WTC11 (cell line): ENCODE measurements around the gene PSMD1. TPM values are rescaled to one million over a fixed set of nuclear protein-coding genes. Genes with fewer than 3 reads are reported as not detected.
A peak's percentile ranks its signal among the peaks of the same experiment; 100 is the strongest.

Source experiments
- ATAC-seq: fragments of 200-7000 bp; cut with Tn5 transposase; 2 replicates; pipeline ENCODE4 v1.10.0; 2021; ENCODE audit warnings: mild to moderate bottlenecking, moderate library complexity
- CTCF ChIA-PET: fragments of 300-600 bp; sonication (Branson Sonifier 250); formaldehyde crosslinking; loops from one replicate; lab custom pipeline; 2021; ENCODE audit warnings: antibody characterized with exemption; lab: Charles Lee
- POLR2A ChIA-PET: fragments of 350-600 bp; sonication (Branson Sonifier 250); formaldehyde crosslinking; loops from one replicate; lab custom pipeline; 2021; ENCODE audit warnings: antibody characterized with exemption; lab: Charles Lee
- DNase-seq: peaks from one replicate; pipeline ENCODE4 v3.0.0; 2021; ENCODE audit warnings: low spot score
- H3K27ac Mint-ChIP-seq: 2 replicates; pipeline ENCODE4 v1.8.0; 2021; ENCODE audit warnings: mixed read lengths
- H3K27me3 Mint-ChIP-seq: 2 replicates; pipeline ENCODE4 v1.8.0; 2021; ENCODE audit warnings: low read depth, mild to moderate bottlenecking, moderate library complexity, mixed read lengths
- H3K36me3 Mint-ChIP-seq: 2 replicates; pipeline ENCODE4 v1.8.0; 2021; ENCODE audit warnings: mixed read lengths
- H3K4me1 Mint-ChIP-seq: 2 replicates; pipeline ENCODE4 v1.8.0; 2022; ENCODE audit warnings: mixed read lengths
- H3K4me3 Mint-ChIP-seq: 2 replicates; pipeline ENCODE4 v1.8.0; 2021; ENCODE audit warnings: mild to moderate bottlenecking, moderate library complexity, mixed read lengths
- H3K9me3 Mint-ChIP-seq: 2 replicates; pipeline ENCODE4 v1.8.0; 2021; ENCODE audit warnings: mixed read lengths
- ELF4 ChIP-seq: sonication (generic); formaldehyde crosslinking; IDR thresholded peaks from 2 replicates; pipeline ENCODE4 v1.8.1; 2022; ENCODE audit warnings: low read depth, mild to moderate bottlenecking, moderate library complexity, missing genetic modification reagents
- FOXK1 ChIP-seq: sonication (generic); formaldehyde crosslinking; IDR thresholded peaks from 2 replicates; pipeline ENCODE4 v1.8.0; 2022; ENCODE audit warnings: mild to moderate bottlenecking, moderate library complexity, missing genetic modification reagents
- GABPB1 ChIP-seq: sonication (generic); formaldehyde crosslinking; IDR thresholded peaks from 2 replicates; pipeline ENCODE4 v1.8.1; 2023; ENCODE audit warnings: mild to moderate bottlenecking, missing genetic modification reagents
- GTF2I ChIP-seq: fragments of 250-450 bp; sonication (Bioruptor Pico); conservative IDR thresholded peaks from 2 replicates; pipeline ENCODE4 v1.4.0; 2021; ENCODE audit warnings: mild to moderate bottlenecking
- NR2C2 ChIP-seq: sonication (generic); formaldehyde crosslinking; IDR thresholded peaks from 2 replicates; pipeline ENCODE4 v1.8.0; 2022; ENCODE audit warnings: mild to moderate bottlenecking, missing genetic modification reagents
- OVOL2 ChIP-seq: fragments of 250-450 bp; sonication (Bioruptor Pico); IDR thresholded peaks from 2 replicates; pipeline ENCODE4 v1.9.0; 2021; ENCODE audit warnings: mild to moderate bottlenecking, borderline replicate concordance
- SP1 ChIP-seq: sonication (generic); formaldehyde crosslinking; conservative IDR thresholded peaks from 2 replicates; pipeline ENCODE4 v1.8.1; 2022; ENCODE audit warnings: missing genetic modification reagents
- ZNF121 ChIP-seq: sonication (generic); formaldehyde crosslinking; IDR thresholded peaks from 2 replicates; pipeline ENCODE4 v1.8.0; 2023; ENCODE audit warnings: missing genetic modification reagents
- ZNF671 ChIP-seq: fragments of 250-450 bp; sonication (Bioruptor Pico); IDR thresholded peaks from 2 replicates; pipeline ENCODE4 v1.8.0; 2021; ENCODE audit warnings: mild to moderate bottlenecking
- total RNA-seq: library from RNA; stranded (reverse); gene quantifications from 3 replicates; pipeline ENCODE4 v1.2.3, GENCODE V29; 2021
- TF ChIP-seq, protein P1 (sequence below): fragments of 200-600 bp; IDR thresholded peaks from 2 replicates; pipeline ENCODE4 v1.8.0; 2022; ENCODE audit warnings: antibody characterized with exemption
- TF ChIP-seq, protein P2 (sequence below): fragments of 250-450 bp; sonication (Bioruptor Pico); conservative IDR thresholded peaks from 2 replicates; pipeline ENCODE4 v1.9.0; 2021; ENCODE audit warnings: mild to moderate bottlenecking
- TF ChIP-seq, protein P3 (sequence below): fragments of 250-450 bp; sonication (Bioruptor Pico); IDR thresholded peaks from 2 replicates; pipeline ENCODE4 v1.9.0; 2021; ENCODE audit warnings: moderate library complexity, mild to moderate bottlenecking, inconsistent platforms, borderline replicate concordance
- TF ChIP-seq, protein P4 (sequence below): sonication (generic); formaldehyde crosslinking; IDR thresholded peaks from 2 replicates; pipeline ENCODE4 v1.8.0; 2023; ENCODE audit warnings: missing genetic modification reagents, mild to moderate bottlenecking, borderline replicate concordance
- TF ChIP-seq, protein P5 (sequence below): sonication (generic); formaldehyde crosslinking; IDR thresholded peaks from 2 replicates; pipeline ENCODE4 v1.8.0; 2023; ENCODE audit warnings: missing genetic modification reagents
- TF ChIP-seq, protein P6 (sequence below): sonication (generic); formaldehyde crosslinking; IDR thresholded peaks from 2 replicates; pipeline ENCODE4 v1.8.1; 2022; ENCODE audit warnings: missing genetic modification reagents, borderline replicate concordance
- TF ChIP-seq, protein P7 (sequence below): sonication (generic); formaldehyde crosslinking; IDR thresholded peaks from 2 replicates; pipeline ENCODE4 v1.8.0; 2022; ENCODE audit warnings: mild to moderate bottlenecking, missing genetic modification reagents
- TF ChIP-seq, protein P8 (sequence below): fragments of 250-450 bp; sonication (Bioruptor Pico); IDR thresholded peaks from 2 replicates; pipeline ENCODE4 v1.9.0; 2021; ENCODE audit warnings: mild to moderate bottlenecking
- TF ChIP-seq, protein P9 (sequence below): sonication (generic); formaldehyde crosslinking; IDR thresholded peaks from 2 replicates; pipeline ENCODE4 v1.8.0; 2022; ENCODE audit warnings: mild to moderate bottlenecking, missing genetic modification reagents
- TF ChIP-seq, protein P10 (sequence below): sonication (generic); formaldehyde crosslinking; IDR thresholded peaks from 2 replicates; pipeline ENCODE4 v1.8.1; 2023; ENCODE audit warnings: mild to moderate bottlenecking, missing genetic modification reagents, moderate library complexity

Gene PSMD1
- total RNA-seq, 1 experiment from 2014 or later = 163 TPM

DNA sequence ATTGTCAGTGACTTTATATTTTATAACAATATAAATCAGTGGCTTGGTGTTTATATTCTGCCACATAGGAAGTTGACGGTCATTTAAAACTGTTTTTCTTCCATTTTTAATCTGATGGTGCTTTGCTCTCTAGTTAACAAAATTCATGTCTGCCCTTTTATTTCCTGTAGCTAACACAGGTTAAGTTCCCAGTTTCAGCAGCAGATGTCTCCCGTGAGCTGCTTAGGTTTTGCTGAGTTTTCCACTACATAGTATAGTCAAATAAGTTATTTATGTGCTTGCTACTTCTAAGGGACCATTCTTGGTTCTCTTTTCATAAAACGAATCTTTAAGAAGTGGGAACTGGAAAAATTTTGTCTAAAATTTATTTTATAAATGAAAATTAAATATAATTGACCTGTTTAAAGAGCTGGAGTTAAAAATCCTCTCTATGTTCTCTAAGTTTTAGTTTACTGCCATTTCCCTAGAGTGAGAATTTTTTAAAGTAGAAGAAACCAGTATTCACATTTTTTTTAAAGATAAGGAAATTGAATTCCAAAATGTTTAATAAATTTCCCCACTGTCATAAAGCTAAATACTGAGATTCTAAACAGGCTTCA, 47.5 kb downstream of the PSMD1 start:
- ATAC-seq = peak; percentile 88
- Mint-ChIP-seq H3K27me3 (no peaks in the 10 kb centered on the region), H3K27ac (no peak overlapping the region), H3K36me3 (peaks cover 32% of the 10 kb centered on the region), H3K4me1 (no peaks in the 10 kb centered on the region), H3K9me3 (peaks cover 21% of the 10 kb centered on the region), H3K4me3 (no peak overlapping the region)
- TF ChIP-seq, protein P1, sequence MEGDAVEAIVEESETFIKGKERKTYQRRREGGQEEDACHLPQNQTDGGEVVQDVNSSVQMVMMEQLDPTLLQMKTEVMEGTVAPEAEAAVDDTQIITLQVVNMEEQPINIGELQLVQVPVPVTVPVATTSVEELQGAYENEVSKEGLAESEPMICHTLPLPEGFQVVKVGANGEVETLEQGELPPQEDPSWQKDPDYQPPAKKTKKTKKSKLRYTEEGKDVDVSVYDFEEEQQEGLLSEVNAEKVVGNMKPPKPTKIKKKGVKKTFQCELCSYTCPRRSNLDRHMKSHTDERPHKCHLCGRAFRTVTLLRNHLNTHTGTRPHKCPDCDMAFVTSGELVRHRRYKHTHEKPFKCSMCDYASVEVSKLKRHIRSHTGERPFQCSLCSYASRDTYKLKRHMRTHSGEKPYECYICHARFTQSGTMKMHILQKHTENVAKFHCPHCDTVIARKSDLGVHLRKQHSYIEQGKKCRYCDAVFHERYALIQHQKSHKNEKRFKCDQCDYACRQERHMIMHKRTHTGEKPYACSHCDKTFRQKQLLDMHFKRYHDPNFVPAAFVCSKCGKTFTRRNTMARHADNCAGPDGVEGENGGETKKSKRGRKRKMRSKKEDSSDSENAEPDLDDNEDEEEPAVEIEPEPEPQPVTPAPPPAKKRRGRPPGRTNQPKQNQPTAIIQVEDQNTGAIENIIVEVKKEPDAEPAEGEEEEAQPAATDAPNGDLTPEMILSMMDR = peak; percentile 39; the same call in 1 of the 2 replicates
- TF ChIP-seq OVOL2 (no peak), ZNF671 (CRISPR knock-in tag) (no peak), ELF4 (no peak), ZNF121 (CRISPR knock-in tag) (no peak)
- TF ChIP-seq, protein P2, sequence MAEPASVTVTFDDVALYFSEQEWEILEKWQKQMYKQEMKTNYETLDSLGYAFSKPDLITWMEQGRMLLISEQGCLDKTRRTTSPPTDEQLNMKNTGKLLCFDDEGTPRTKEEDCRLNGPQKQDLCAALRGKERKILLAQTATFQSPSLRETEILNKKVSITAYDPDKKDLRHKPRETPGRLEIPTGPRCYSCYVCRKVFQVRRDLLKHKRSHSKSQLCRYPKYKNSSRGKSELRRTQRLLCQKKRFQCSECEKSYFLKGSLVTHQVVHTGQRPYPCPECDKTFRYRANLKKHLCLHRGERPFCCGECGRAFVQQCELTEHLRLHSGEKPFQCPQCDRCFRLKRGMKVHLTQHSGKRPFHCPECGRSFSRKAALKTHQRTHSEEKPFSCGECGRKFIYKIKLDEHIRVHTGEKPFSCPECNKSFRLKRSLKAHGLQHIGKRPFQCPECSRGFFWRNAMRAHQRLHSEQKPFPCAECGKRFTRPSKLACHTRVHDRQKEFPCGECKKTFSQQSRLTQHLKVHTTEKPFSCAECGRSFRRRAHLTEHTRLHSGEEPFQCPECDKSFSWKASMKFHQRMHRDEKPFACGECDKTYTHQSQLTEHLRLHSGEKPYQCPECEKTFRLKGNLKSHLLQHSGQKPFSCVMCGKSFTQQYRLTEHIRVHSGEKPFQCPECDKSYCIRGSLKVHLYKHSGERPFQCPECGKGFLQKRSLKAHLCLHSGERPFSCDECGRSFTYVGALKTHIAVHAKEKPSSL (CRISPR knock-in tag) = no peak
- TF ChIP-seq, protein P3, sequence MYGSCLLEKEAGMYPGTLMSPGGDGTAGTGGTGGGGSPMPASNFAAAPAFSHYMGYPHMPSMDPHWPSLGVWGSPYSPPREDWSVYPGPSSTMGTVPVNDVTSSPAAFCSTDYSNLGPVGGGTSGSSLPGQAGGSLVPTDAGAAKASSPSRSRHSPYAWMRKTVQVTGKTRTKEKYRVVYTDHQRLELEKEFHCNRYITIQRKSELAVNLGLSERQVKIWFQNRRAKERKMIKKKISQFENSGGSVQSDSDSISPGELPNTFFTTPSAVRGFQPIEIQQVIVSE (CRISPR knock-in tag) = no peak
- TF ChIP-seq, protein P4, sequence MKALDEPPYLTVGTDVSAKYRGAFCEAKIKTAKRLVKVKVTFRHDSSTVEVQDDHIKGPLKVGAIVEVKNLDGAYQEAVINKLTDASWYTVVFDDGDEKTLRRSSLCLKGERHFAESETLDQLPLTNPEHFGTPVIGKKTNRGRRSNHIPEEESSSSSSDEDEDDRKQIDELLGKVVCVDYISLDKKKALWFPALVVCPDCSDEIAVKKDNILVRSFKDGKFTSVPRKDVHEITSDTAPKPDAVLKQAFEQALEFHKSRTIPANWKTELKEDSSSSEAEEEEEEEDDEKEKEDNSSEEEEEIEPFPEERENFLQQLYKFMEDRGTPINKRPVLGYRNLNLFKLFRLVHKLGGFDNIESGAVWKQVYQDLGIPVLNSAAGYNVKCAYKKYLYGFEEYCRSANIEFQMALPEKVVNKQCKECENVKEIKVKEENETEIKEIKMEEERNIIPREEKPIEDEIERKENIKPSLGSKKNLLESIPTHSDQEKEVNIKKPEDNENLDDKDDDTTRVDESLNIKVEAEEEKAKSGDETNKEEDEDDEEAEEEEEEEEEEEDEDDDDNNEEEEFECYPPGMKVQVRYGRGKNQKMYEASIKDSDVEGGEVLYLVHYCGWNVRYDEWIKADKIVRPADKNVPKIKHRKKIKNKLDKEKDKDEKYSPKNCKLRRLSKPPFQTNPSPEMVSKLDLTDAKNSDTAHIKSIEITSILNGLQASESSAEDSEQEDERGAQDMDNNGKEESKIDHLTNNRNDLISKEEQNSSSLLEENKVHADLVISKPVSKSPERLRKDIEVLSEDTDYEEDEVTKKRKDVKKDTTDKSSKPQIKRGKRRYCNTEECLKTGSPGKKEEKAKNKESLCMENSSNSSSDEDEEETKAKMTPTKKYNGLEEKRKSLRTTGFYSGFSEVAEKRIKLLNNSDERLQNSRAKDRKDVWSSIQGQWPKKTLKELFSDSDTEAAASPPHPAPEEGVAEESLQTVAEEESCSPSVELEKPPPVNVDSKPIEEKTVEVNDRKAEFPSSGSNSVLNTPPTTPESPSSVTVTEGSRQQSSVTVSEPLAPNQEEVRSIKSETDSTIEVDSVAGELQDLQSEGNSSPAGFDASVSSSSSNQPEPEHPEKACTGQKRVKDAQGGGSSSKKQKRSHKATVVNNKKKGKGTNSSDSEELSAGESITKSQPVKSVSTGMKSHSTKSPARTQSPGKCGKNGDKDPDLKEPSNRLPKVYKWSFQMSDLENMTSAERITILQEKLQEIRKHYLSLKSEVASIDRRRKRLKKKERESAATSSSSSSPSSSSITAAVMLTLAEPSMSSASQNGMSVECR (CRISPR knock-in tag) = no peak
- TF ChIP-seq, protein P5, sequence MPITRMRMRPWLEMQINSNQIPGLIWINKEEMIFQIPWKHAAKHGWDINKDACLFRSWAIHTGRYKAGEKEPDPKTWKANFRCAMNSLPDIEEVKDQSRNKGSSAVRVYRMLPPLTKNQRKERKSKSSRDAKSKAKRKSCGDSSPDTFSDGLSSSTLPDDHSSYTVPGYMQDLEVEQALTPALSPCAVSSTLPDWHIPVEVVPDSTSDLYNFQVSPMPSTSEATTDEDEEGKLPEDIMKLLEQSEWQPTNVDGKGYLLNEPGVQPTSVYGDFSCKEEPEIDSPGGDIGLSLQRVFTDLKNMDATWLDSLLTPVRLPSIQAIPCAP = no peak
- peak; percentile 59 for DNase-seq
- ChIA-PET CTCF (interaction anchor here (0.6 to 2.4 kb wide), 29 partner anchors 9 to 392 kb away, joined by 3 to 22 read pairs (median 4); partner anchors contain the start of genes ARMC9, HTR2B, NCL and PSMD1), POLR2A (interaction anchor here (0.5 to 1.1 kb wide), 2 partner anchors 88 to 157 kb away, joined by 3 read pairs; no protein-coding TSS in a partner anchor)

DNA sequence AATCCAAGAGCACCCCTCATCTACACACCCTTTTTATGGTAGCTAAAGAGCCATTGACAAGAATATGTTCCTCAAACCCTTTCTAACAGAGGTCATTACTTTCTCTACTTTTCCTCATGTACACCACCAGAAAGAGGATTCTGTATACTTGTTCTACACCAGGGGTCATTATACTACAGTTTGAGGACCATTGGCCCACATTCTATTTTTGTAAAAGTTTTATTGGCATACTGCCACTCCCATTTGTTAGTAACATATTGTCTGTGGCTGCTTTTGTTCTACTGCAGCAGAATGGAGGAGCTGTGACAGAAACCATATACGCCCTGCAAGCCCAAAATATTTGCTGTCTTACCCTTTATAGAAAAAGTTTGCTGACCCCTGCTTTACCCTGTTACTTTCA, 53.9 kb downstream of the PSMD1 start:
- H3K4me3 Mint-ChIP-seq = no peak overlapping the region
- no peaks in the 10 kb centered on the region for H3K9me3 Mint-ChIP-seq
- CTCF ChIA-PET = interaction anchor here (0.6 kb wide), 1 partner anchor 15 kb away, joined by 3 read pairs; no protein-coding TSS in a partner anchor
- DNase-seq (no peak), ATAC-seq (no peak)
- no peak overlapping the region for H3K27ac Mint-ChIP-seq
- H3K4me1 Mint-ChIP-seq = peaks cover 15% of the 10 kb centered on the region
- POLR2A ChIA-PET = no interaction called here
- H3K27me3 Mint-ChIP-seq = no peaks in the 10 kb centered on the region
- H3K36me3 Mint-ChIP-seq = peaks cover 13% of the 10 kb centered on the region
- TF ChIP-seq NR2C2 (no peak), GABPB1 (CRISPR knock-in tag) (no peak), SP1 (CRISPR knock-in tag) (no peak), FOXK1 (no peak), GTF2I (CRISPR knock-in tag) (no peak)
- TF ChIP-seq, protein P6, sequence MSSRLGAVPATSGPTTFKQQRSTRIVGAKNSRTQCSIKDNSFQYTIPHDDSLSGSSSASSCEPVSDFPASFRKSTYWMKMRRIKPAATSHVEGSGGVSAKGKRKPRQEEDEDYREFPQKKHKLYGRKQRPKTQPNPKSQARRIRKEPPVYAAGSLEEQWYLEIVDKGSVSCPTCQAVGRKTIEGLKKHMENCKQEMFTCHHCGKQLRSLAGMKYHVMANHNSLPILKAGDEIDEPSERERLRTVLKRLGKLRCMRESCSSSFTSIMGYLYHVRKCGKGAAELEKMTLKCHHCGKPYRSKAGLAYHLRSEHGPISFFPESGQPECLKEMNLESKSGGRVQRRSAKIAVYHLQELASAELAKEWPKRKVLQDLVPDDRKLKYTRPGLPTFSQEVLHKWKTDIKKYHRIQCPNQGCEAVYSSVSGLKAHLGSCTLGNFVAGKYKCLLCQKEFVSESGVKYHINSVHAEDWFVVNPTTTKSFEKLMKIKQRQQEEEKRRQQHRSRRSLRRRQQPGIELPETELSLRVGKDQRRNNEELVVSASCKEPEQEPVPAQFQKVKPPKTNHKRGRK (CRISPR knock-in tag) = no peak
- TF ChIP-seq, protein P7, sequence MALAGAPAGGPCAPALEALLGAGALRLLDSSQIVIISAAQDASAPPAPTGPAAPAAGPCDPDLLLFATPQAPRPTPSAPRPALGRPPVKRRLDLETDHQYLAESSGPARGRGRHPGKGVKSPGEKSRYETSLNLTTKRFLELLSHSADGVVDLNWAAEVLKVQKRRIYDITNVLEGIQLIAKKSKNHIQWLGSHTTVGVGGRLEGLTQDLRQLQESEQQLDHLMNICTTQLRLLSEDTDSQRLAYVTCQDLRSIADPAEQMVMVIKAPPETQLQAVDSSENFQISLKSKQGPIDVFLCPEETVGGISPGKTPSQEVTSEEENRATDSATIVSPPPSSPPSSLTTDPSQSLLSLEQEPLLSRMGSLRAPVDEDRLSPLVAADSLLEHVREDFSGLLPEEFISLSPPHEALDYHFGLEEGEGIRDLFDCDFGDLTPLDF (CRISPR knock-in tag) = no peak
- TF ChIP-seq, protein P8, sequence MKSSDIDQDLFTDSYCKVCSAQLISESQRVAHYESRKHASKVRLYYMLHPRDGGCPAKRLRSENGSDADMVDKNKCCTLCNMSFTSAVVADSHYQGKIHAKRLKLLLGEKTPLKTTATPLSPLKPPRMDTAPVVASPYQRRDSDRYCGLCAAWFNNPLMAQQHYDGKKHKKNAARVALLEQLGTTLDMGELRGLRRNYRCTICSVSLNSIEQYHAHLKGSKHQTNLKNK (CRISPR knock-in tag) = no peak
- TF ChIP-seq, protein P9, sequence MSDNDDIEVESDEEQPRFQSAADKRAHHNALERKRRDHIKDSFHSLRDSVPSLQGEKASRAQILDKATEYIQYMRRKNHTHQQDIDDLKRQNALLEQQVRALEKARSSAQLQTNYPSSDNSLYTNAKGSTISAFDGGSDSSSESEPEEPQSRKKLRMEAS = no peak
- TF ChIP-seq, protein P10, sequence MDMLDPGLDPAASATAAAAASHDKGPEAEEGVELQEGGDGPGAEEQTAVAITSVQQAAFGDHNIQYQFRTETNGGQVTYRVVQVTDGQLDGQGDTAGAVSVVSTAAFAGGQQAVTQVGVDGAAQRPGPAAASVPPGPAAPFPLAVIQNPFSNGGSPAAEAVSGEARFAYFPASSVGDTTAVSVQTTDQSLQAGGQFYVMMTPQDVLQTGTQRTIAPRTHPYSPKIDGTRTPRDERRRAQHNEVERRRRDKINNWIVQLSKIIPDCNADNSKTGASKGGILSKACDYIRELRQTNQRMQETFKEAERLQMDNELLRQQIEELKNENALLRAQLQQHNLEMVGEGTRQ (CRISPR knock-in tag) = no peak
